ENCODE results near the gene SULT1A1.

DNA sequence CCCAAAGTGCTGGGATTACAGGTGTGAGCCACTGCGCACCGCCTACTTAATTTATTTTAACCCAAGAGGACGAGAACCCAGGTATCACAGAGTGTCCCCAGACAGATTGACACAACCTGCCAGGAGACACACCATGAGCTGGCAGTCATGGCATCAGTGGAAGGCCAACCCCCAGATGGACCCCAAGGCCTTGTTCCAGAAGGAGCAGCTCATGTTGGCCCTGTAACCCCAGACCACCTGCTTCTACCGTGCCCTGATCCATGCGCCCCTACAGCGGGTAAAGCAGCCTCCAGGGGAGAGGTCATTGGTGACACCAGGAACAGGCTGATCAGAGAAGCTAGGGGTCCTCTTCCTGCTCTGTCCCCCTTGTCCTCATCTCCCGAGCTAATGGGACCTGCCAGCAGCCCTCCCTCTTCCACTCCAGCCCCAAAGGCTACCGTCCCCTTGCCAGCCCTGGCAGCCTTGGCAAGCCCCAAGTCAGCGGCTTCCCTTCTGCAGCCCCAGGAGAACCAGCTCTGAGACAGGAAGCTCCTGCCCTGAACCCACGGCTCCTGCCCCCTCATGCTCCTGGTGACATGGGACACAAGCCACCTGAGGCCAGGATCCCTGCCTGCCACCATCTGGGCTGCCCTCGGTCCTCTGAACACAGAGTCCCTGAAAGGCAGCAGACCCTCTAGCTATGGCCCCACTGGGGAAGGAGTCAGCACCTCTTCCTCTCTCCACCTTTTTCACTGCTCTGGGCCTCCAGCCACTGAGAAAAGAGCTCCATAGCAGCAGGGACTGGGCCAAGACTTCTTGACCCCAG lies 6.3 kb downstream of the SULT1A1 start:
- no peak for TF ChIP-seq POLR2A (IDR thresholded peaks at IDR 0.05)
- TF ChIP-seq, protein P1, sequence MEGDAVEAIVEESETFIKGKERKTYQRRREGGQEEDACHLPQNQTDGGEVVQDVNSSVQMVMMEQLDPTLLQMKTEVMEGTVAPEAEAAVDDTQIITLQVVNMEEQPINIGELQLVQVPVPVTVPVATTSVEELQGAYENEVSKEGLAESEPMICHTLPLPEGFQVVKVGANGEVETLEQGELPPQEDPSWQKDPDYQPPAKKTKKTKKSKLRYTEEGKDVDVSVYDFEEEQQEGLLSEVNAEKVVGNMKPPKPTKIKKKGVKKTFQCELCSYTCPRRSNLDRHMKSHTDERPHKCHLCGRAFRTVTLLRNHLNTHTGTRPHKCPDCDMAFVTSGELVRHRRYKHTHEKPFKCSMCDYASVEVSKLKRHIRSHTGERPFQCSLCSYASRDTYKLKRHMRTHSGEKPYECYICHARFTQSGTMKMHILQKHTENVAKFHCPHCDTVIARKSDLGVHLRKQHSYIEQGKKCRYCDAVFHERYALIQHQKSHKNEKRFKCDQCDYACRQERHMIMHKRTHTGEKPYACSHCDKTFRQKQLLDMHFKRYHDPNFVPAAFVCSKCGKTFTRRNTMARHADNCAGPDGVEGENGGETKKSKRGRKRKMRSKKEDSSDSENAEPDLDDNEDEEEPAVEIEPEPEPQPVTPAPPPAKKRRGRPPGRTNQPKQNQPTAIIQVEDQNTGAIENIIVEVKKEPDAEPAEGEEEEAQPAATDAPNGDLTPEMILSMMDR (IDR thresholded peaks at IDR 0.05) = no peak
